ENCODE measurements around the gene PRELP. TPM values are rescaled to one million over a fixed set of nuclear protein-coding genes. Genes with fewer than 3 reads are reported as not detected.
A peak's percentile ranks its signal among the peaks of the same experiment; 100 is the strongest.

Gene PRELP
- total RNA-seq (2011; cell fraction: chromatin; rRNA removed; ENCODE audit: low replicate concordance), result not detected in 2 replicates
- not detected in 2 replicates for total RNA-seq (2011; cell fraction: nucleolus; rRNA removed)
- not detected in 2 replicates for total RNA-seq (2011; cell fraction: nucleoplasm; rRNA removed)
- not detected in 2 replicates for total RNA-seq (2014; rRNA removed)
- not detected in 2 replicates for total RNA-seq (2014; rRNA removed; fragmentation: Illumina TruSeq; extraction: Trizol)
- total RNA-seq (2015; rRNA removed; fragmentation: Illumina TruSeq; extraction: Trizol), result not detected in 2 replicates
- 0.02 and 0.04 TPM in 2 replicates for total RNA-seq (2021)
- not detected in 2 replicates for polyA plus RNA-seq (2011; rRNA removed)
- not detected in 2 replicates for polyA plus RNA-seq (2011; cell fraction: cytosol; rRNA removed)
- polyA plus RNA-seq (2011; cell fraction: nucleus; rRNA removed), result not detected in 2 replicates
- polyA plus RNA-seq (2012), result not detected in 2 replicates
- polyA plus RNA-seq (2014; fragmentation: Illumina TruSeq; extraction: Trizol), result not detected in 2 replicates
- polyA plus RNA-seq (2014; fragmentation: Nextera tagmentation; extraction: Ambion mirVana), result not detected
- polyA plus RNA-seq (2014; rRNA removed), result not detected in 2 replicates
- polyA minus RNA-seq (2011; rRNA and poly(A)+ RNA removed), result not detected in 2 replicates
- polyA minus RNA-seq (2011; cell fraction: cytosol; rRNA and poly(A)+ RNA removed), result not detected in 2 replicates
- polyA minus RNA-seq (2011; cell fraction: nucleus; rRNA and poly(A)+ RNA removed), result not detected in 2 replicates
- Bru-seq, nascent RNA, result percentile 6 among the genes with signal in this experiment
- not detected for BruChase-seq, experiment 1, labeled RNA remaining after a 2-hour chase
- BruChase-seq, experiment 2, labeled RNA remaining after a 6-hour chase, result not detected
- long read RNA-seq, experiment 1, result 0 reads
- long read RNA-seq, experiment 2, result 0 reads
- long read RNA-seq, experiment 3, result 0 reads

- TF ChIP-seq ZFP36 (IDR thresholded peaks at IDR 0.05; ENCODE audit: low read depth, low read length, partially characterized antibody), result peak; percentile 16
- TF ChIP-seq, protein P1, sequence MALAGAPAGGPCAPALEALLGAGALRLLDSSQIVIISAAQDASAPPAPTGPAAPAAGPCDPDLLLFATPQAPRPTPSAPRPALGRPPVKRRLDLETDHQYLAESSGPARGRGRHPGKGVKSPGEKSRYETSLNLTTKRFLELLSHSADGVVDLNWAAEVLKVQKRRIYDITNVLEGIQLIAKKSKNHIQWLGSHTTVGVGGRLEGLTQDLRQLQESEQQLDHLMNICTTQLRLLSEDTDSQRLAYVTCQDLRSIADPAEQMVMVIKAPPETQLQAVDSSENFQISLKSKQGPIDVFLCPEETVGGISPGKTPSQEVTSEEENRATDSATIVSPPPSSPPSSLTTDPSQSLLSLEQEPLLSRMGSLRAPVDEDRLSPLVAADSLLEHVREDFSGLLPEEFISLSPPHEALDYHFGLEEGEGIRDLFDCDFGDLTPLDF (CRISPR knock-in tag; IDR thresholded peaks at IDR 0.05), result no peak
- Histone ChIP-seq H3K9me1 (ENCODE audit: control insufficient read depth, insufficient read depth, low read length) (no peaks in the 10 kb centered on the region), H3K9ac (ENCODE audit: insufficient read depth in 1 of 2, low read depth in 2 of 2, low read length in 2 of 2) (no peak within 1 kb of the TSS), H4K20me1 (replicated peaks; ENCODE audit: control insufficient read depth, insufficient read depth, low read length) (no peaks in the 10 kb centered on the region), H2AFZ (ENCODE audit: low read depth, low read length) (no peak within 1 kb of the TSS), H3K27me3 (ENCODE audit: control insufficient read depth in 2 of 2, insufficient read depth in 2 of 2, low read length in 2 of 2) (peaks cover 29 to 60% of the 10 kb centered on the region in 2 experiments), H3K36me3 (ENCODE audit: control insufficient read depth, insufficient read depth, low read length) (no peaks in the 10 kb centered on the region), H3K79me2 (ENCODE audit: control insufficient read depth, insufficient read depth, low read length) (no peaks in the 10 kb centered on the region), H3K4me2 (ENCODE audit: insufficient read depth, low read length) (no peak within 1 kb of the TSS), H3K4me1 (replicated peaks in 1 of 2; ENCODE audit: control insufficient read depth in 2 of 2, insufficient read depth in 2 of 2, low read length in 2 of 2) (no peaks in the 10 kb centered on the region), H3K27ac (ENCODE audit: extremely low read depth, low read depth, low read length) (no peak within 1 kb of the TSS), H3K4me3 (no peak within 1 kb of the TSS), H3K9me3 (replicated peaks; ENCODE audit: control insufficient read depth, insufficient read depth, low read depth, low read length) (no peaks in the 10 kb centered on the region)
- BruUV-seq (replicated peaks), result no TSS peak
- 0% methylated on average over 7 of the region's 8 CpGs for WGBS (ENCODE audit: insufficient coverage, low coverage, missing lambda C conversion rate)
- in situ Hi-C loops (cut with MboI), result no loop called here
- no peak for ATAC-seq
- ChIA-PET POLR2A (interaction anchor here (1.2 to 2.8 kb wide), 2 partner anchors 8 to 10 kb away, joined by 3 to 20 read pairs; no protein-coding TSS in a partner anchor), CTCF (ENCODE audit: low intra/inter-chr PET ratio) (no interaction called here)
- FAIRE-seq, result no peak
- intact Hi-C loops (cut with micrococcal nuclease), result no loop called here
- peak in 2 of 4 experiments; percentile 44 to 46 for DNase-seq (ENCODE audit: extremely low read depth in 1 of 4, low spot score in 3 of 4)
These were observed at the start of gene PRELP for GRCh38 chr1:203475012-203475981. Gene PRELP, plus strand, starts transcription at chr1:203475806. Its CDS starts 7,379 bp downstream, at chr1:203483185.
